Mammary epithelial cell (primary cell): ENCODE measurements around the gene RSPH3.
"Not testable (repeated sequence)": the region's sequence is repeated elsewhere in the genome, so short reads cannot be mapped to it uniquely, and the experiment has no call there.

Experiments used
- EZH2 ChIP-seq: IDR thresholded peaks from 2 replicates; pipeline ENCODE4 v1.6.1; 2012; ENCODE audit warnings: low read length, inconsistent platforms, borderline replicate concordance
- TF ChIP-seq, protein P1 (sequence below), 2 donors: IDR thresholded peaks in 1 of 2; conservative IDR thresholded peaks in 1 of 2; 2 replicates each; pipeline ENCODE4 v1.5.1; 2011 to 2012; ENCODE audit warnings: inconsistent platforms in 2 of 2, low read length in 2 of 2, mild to moderate bottlenecking in 2 of 2, control low read depth in 1 of 2, low read depth in 1 of 2; ENCODE audit not compliant: insufficient read depth in 1 of 2; ENCODE audit errors: extremely low read depth in 1 of 2

DNA sequence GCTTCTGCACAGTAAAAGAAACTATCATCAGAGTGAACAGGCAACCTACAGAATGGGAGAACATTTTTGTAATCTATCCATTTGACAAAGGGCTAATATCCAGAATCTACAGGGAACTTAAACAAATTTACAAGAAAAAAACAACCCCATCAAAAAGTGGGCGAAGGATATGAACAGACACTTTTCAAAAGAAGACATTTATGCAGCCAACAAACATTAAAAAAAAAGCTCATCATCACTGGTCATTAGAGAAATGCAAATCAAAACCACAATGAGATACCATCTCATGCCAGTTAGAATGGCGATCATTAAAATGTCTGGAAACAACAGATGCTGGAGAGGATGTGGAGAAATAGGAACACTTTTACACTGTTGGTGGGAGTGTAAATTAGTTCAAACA lies 48.4 kb downstream of the RSPH3 start:
- TF ChIP-seq EZH2: not testable (repeated sequence)
- TF ChIP-seq, protein P1, sequence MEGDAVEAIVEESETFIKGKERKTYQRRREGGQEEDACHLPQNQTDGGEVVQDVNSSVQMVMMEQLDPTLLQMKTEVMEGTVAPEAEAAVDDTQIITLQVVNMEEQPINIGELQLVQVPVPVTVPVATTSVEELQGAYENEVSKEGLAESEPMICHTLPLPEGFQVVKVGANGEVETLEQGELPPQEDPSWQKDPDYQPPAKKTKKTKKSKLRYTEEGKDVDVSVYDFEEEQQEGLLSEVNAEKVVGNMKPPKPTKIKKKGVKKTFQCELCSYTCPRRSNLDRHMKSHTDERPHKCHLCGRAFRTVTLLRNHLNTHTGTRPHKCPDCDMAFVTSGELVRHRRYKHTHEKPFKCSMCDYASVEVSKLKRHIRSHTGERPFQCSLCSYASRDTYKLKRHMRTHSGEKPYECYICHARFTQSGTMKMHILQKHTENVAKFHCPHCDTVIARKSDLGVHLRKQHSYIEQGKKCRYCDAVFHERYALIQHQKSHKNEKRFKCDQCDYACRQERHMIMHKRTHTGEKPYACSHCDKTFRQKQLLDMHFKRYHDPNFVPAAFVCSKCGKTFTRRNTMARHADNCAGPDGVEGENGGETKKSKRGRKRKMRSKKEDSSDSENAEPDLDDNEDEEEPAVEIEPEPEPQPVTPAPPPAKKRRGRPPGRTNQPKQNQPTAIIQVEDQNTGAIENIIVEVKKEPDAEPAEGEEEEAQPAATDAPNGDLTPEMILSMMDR (conservative IDR thresholded peaks at IDR 0.05 in 1 of 2, IDR thresholded peaks at IDR 0.05 in 1 of 2; ENCODE audit: extremely low read depth in 1 of 2, insufficient read depth in 1 of 2, low read depth in 1 of 2, low read length in 2 of 2): not testable (repeated sequence)
